Panc1 (cell line): ENCODE measurements around the gene DLGAP5. TPM values are rescaled to one million over a fixed set of nuclear protein-coding genes. Genes with fewer than 3 reads are reported as not detected.

Experiments
- ATAC-seq: fragments of 200-7000 bp; cut with Tn5 transposase; 2 replicates; pipeline ENCODE4 v1.9.1; 2020; ENCODE audit warnings: mild to moderate bottlenecking, moderate library complexity
- BruUV-seq: library from RNA; stranded (reverse); fragments of 400-500 nt; replicated peaks from 2 replicates; lab custom pipeline; 2021; lab: Mats Ljungman, UMichigan
- CTCF ChIA-PET: fragments of 300-600 bp; sonication (Branson Sonifier 250); formaldehyde crosslinking; loops from one replicate; lab custom pipeline; 2022; ENCODE audit warnings: antibody characterized with exemption; lab: Charles Lee
- POLR2A ChIA-PET: fragments of 300-600 bp; sonication (Branson Sonifier 250); formaldehyde crosslinking; loops from one replicate; lab custom pipeline; 2022; ENCODE audit warnings: antibody characterized with exemption; lab: Charles Lee
- DNase-seq: peaks from one replicate; pipeline ENCODE4 v3.0.0-alpha.2; 2010; ENCODE audit warnings: low read depth, low spot score
- H3K27ac ChIP-seq: 2 replicates; pipeline ENCODE4 v1.5.1; 2011; ENCODE audit warnings: mild to moderate bottlenecking, low read length, inconsistent platforms
- H3K27me3 ChIP-seq: fragments of 200-500 bp; sonication (Bioruptor generic); 2 replicates; pipeline ENCODE4 v1.6.0; 2014; ENCODE audit warnings: low read length, inconsistent platforms; ENCODE audit not compliant: control insufficient read depth, insufficient read depth
- H3K36me3 ChIP-seq: fragments of 200-500 bp; sonication (Bioruptor generic); 2 replicates; pipeline ENCODE4 v1.5.1; 2014; ENCODE audit warnings: inconsistent platforms, mild to moderate bottlenecking, low read length, moderate library complexity; ENCODE audit not compliant: control insufficient read depth, insufficient read depth
- H3K4me1 ChIP-seq: 2 replicates; pipeline ENCODE4 v1.5.1; 2011; ENCODE audit warnings: inconsistent platforms, mild to moderate bottlenecking, low read length, moderate library complexity; ENCODE audit not compliant: control insufficient read depth, insufficient read depth
- H3K4me3 ChIP-seq, 2 experiments: 2 replicates each; pipeline ENCODE4 v1.5.1; 2011 to 2012; ENCODE audit warnings: low read depth in 2 of 2, low read length in 2 of 2, mild to moderate bottlenecking in 2 of 2, inconsistent platforms in 1 of 2, moderate library complexity in 1 of 2
- H3K9me3 ChIP-seq: fragments of 200-500 bp; sonication (Bioruptor generic); 2 replicates; pipeline ENCODE4 v1.5.1; 2014; ENCODE audit warnings: low read depth, mild to moderate bottlenecking, inconsistent platforms, low read length, moderate library complexity; ENCODE audit not compliant: control insufficient read depth, insufficient read depth
- POLR2AphosphoS5 ChIP-seq: IDR thresholded peaks from 2 replicates; pipeline ENCODE4 v1.6.1; 2012; ENCODE audit warnings: mild to moderate bottlenecking, low read depth, low read length, moderate library complexity
- REST ChIP-seq, 2 experiments: IDR thresholded peaks; 2 replicates each; pipeline ENCODE4 v1.6.1; 2011 to 2012; ENCODE audit warnings: low read depth in 2 of 2, control low read depth in 1 of 2, low read length in 1 of 2, mild to moderate bottlenecking in 1 of 2, moderate library complexity in 1 of 2; ENCODE audit not compliant: insufficient read depth in 1 of 2
- SIN3A ChIP-seq: IDR thresholded peaks from 2 replicates; pipeline ENCODE4 v1.6.1; 2012; ENCODE audit warnings: low read depth, mild to moderate bottlenecking, low read length, moderate library complexity, borderline replicate concordance; ENCODE audit not compliant: insufficient read depth
- TCF7L2 ChIP-seq: IDR thresholded peaks from 2 replicates; pipeline ENCODE4 v1.6.1; 2011; ENCODE audit warnings: mild to moderate bottlenecking, low read depth, low read length, inconsistent platforms
- in situ Hi-C: cut with HindIII; loops from 2 replicates; pipeline ENCODE4 v1.10.0; 2016; ENCODE audit warnings: low sequenced_read_pairs, low pct_unique_long_range_greater_than_20kb
- intact Hi-C: fragments of 100-400 bp; cut with micrococcal nuclease; formaldehyde crosslinking; loops from one replicate; pipeline ENCODE4 v1.10.0; 2022; ENCODE audit not compliant: unreplicated experiment
- total RNA-seq: library from RNA; stranded (reverse); gene quantifications from one replicate; pipeline ENCODE4 v1.2.1, GENCODE V29; 2021; ENCODE audit not compliant: unreplicated experiment
- TF ChIP-seq, protein P1 (sequence below): fragments of 450-650 bp; IDR thresholded peaks from 2 replicates; pipeline ENCODE4 v1.5.1; 2017; ENCODE audit warnings: mild to moderate bottlenecking

DLGAP5 gene
- total RNA-seq, 1 experiment from 2014 or later: 48.7 TPM

GRCh38 chr14:55158412-55158811, 33.0 kb downstream of the DLGAP5 start:
- Histone ChIP-seq H3K4me1 (no peaks in the 10 kb centered on the region), H3K27ac (no peak overlapping the region), H3K4me3 (no peak overlapping the region), H3K27me3 (no peaks in the 10 kb centered on the region), H3K9me3 (no peaks in the 10 kb centered on the region), H3K36me3 (peaks cover 30% of the 10 kb centered on the region)
- intact Hi-C loops (no loop called here), in situ Hi-C loops (no loop called here)
- ChIA-PET CTCF (no interaction called here), POLR2A (no interaction called here)
- DNase-seq: no peak
- no peak for ATAC-seq
- TF ChIP-seq, protein P1, sequence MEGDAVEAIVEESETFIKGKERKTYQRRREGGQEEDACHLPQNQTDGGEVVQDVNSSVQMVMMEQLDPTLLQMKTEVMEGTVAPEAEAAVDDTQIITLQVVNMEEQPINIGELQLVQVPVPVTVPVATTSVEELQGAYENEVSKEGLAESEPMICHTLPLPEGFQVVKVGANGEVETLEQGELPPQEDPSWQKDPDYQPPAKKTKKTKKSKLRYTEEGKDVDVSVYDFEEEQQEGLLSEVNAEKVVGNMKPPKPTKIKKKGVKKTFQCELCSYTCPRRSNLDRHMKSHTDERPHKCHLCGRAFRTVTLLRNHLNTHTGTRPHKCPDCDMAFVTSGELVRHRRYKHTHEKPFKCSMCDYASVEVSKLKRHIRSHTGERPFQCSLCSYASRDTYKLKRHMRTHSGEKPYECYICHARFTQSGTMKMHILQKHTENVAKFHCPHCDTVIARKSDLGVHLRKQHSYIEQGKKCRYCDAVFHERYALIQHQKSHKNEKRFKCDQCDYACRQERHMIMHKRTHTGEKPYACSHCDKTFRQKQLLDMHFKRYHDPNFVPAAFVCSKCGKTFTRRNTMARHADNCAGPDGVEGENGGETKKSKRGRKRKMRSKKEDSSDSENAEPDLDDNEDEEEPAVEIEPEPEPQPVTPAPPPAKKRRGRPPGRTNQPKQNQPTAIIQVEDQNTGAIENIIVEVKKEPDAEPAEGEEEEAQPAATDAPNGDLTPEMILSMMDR: no peak
- TF ChIP-seq POLR2AphosphoS5: no peak
- no peak for TF ChIP-seq SIN3A
- no peak for TF ChIP-seq REST (IDR thresholded peaks at IDR 0.05; ENCODE audit: insufficient read depth in 1 of 2, low read depth in 2 of 2, low read length in 1 of 2)
- TF ChIP-seq TCF7L2: no peak
- no TSS peak for BruUV-seq

- Histone ChIP-seq H3K27me3 (no peaks in the 10 kb centered on the region), H3K9me3 (no peaks in the 10 kb centered on the region), H3K36me3 (peaks cover 34% of the 10 kb centered on the region), H3K4me3 (no peak overlapping the region), H3K27ac (no peak overlapping the region), H3K4me1 (no peaks in the 10 kb centered on the region)
- no peak for ATAC-seq
- no peak for DNase-seq
- BruUV-seq: no TSS peak
- no peak for TF ChIP-seq REST (IDR thresholded peaks at IDR 0.05; ENCODE audit: insufficient read depth in 1 of 2, low read depth in 2 of 2, low read length in 1 of 2)
- TF ChIP-seq, protein P1: no peak
- no peak for TF ChIP-seq SIN3A
- TF ChIP-seq TCF7L2: no peak
- no peak for TF ChIP-seq POLR2AphosphoS5
- intact Hi-C loops: no loop called here
- in situ Hi-C loops: no loop called here
- ChIA-PET CTCF (interaction anchor here (0.5 kb wide), 1 partner anchor 45 kb away, joined by 4 read pairs; no protein-coding TSS in a partner anchor), POLR2A (no interaction called here)
Measured at GRCh38 chr14:55157080-55157479, 34.3 kb downstream of the DLGAP5 start.
